GM23248 (cell line): Measurements from ENCODE around the gene MUC2. TPM values are rescaled to one million over a fixed set of nuclear protein-coding genes. Genes with fewer than 3 reads are reported as not detected.

Experiments
- DNase-seq: peaks from one replicate; pipeline ENCODE4 v3.0.0-alpha.2; 2015
- H2AFZ ChIP-seq: fragments of 200-600 bp; sonication (generic); 2 replicates; pipeline ENCODE4 v1.6.1; 2016; ENCODE audit warnings: antibody characterized with exemption
- H3F3A ChIP-seq: fragments of 200-600 bp; sonication (generic); 2 replicates; pipeline ENCODE4 v1.6.1; 2016; ENCODE audit warnings: mild to moderate bottlenecking, antibody characterized with exemption, mixed run types; ENCODE audit not compliant: insufficient read depth
- H3K27ac ChIP-seq: fragments of 200-600 bp; sonication (generic); 2 replicates; pipeline ENCODE4 v1.5.1; 2016; ENCODE audit warnings: mild to moderate bottlenecking
- H3K27me3 ChIP-seq: fragments of 200-600 bp; sonication (generic); replicated peaks from 2 replicates; pipeline ENCODE4 v1.6.1; 2016; ENCODE audit warnings: mild to moderate bottlenecking; ENCODE audit not compliant: insufficient read depth
- H3K36me3 ChIP-seq: fragments of 200-600 bp; sonication (generic); 2 replicates; pipeline ENCODE4 v1.6.1; 2016; ENCODE audit warnings: low read depth, mild to moderate bottlenecking
- H3K4me1 ChIP-seq: fragments of 200-600 bp; sonication (generic); 2 replicates; pipeline ENCODE4 v1.6.1; 2016; ENCODE audit warnings: mild to moderate bottlenecking; ENCODE audit not compliant: insufficient read depth
- H3K4me2 ChIP-seq: fragments of 200-600 bp; sonication (generic); one replicate; pipeline ENCODE4 v1.6.1; 2016; ENCODE audit warnings: mild to moderate bottlenecking; ENCODE audit not compliant: unreplicated experiment
- H3K4me3 ChIP-seq: fragments of 200-600 bp; sonication (generic); 2 replicates; pipeline ENCODE4 v1.5.1; 2016; ENCODE audit warnings: mild to moderate bottlenecking
- H3K79me2 ChIP-seq: fragments of 200-600 bp; sonication (generic); 2 replicates; pipeline ENCODE4 v1.6.1; 2016; ENCODE audit warnings: mild to moderate bottlenecking; ENCODE audit not compliant: insufficient read depth
- H3K9ac ChIP-seq: fragments of 200-600 bp; sonication (generic); 2 replicates; pipeline ENCODE4 v1.6.1; 2016; ENCODE audit warnings: mild to moderate bottlenecking
- H3K9me2 ChIP-seq: fragments of 200-600 bp; sonication (generic); 2 replicates; pipeline ENCODE4 v1.6.1; 2016; ENCODE audit warnings: mixed run types, mild to moderate bottlenecking, moderate library complexity; ENCODE audit not compliant: insufficient read depth
- H3K9me3 ChIP-seq: fragments of 200-600 bp; sonication (generic); one replicate; pipeline ENCODE4 v1.6.1; 2017; ENCODE audit warnings: low read depth
- H4K20me1 ChIP-seq: fragments of 200-600 bp; sonication (generic); 2 replicates; pipeline ENCODE4 v1.6.0; 2016; ENCODE audit not compliant: insufficient read depth
- EZH2 ChIP-seq: fragments of 200-600 bp; sonication (generic); IDR thresholded peaks from 2 replicates; pipeline ENCODE4 v1.6.1; 2018; ENCODE audit warnings: antibody characterized with exemption, mild to moderate bottlenecking; ENCODE audit not compliant: insufficient read depth, poor library complexity, severe bottlenecking
- EZH2phosphoT487 ChIP-seq: fragments of 200-600 bp; sonication (generic); IDR thresholded peaks from 2 replicates; pipeline ENCODE4 v1.6.1; 2018; ENCODE audit warnings: antibody characterized with exemption, moderate library complexity, mild to moderate bottlenecking, low read depth; ENCODE audit not compliant: insufficient read depth
- WGBS, 2 experiments: methylation state at CpG; one replicate each; pipeline ENCODE4 v1.1.6; 2015 to 2017; ENCODE audit warnings: low lambda C conversion rate in 2 of 2, low coverage in 1 of 2; ENCODE audit errors: missing lambda C conversion rate in 2 of 2; 5-methylcytosine and 5-hydroxymethylcytosine counted together
- in situ Hi-C: fragments of 300-500 bp; cut with MboI; formaldehyde crosslinking; loops from 2 replicates; pipeline ENCODE4 v1.15.0; 2020
- polyA plus RNA-seq: library from polyadenylated mRNA; unstranded; fragments of >200 nt; fragmentation: Nextera tagmentation; extraction: Ambion mirVana; gene quantifications from 2 replicates; pipeline ENCODE4 v1.2.1, GENCODE V29; 2016
- total RNA-seq: library from RNA; depleted of rRNA; stranded (reverse); fragments of >200 nt; shearing (Covaris generic); gene quantifications from 2 replicates; pipeline ENCODE4 v1.2.3, GENCODE V29; 2014

MUC2 gene
- total and polyA plus RNA-seq, 2 experiments from 2014 or later: not detected

DNA sequence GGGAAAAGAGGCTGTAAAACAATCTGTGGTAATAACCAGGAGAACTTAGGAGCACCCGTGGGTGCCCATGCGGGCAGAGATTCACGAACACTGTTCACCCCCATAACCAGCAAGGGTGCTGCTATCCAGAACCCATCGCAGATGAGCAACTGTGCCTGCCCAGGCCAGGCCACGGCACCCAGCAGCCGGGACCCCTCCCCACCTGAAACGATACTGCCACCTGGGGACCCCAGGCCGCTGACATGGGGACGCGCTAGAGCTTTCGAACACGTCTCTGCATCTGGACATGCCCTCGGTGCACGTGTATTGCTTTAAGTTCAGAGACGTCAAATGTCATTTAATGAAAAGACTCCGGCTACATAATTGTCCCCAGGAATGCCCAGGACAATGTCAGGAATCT lies 14.3 kb upstream of the MUC2 start:
- Histone ChIP-seq H3F3A (no peaks in the 10 kb centered on the region), H3K4me2 (peak overlapping the region; percentile 19), H3K9ac (no peak overlapping the region), H3K4me1 (0 out of 2 replicates have a peak, but pooled peaks cover 6% of the 10 kb centered on the region), H3K27me3 (no peaks in the 10 kb centered on the region; the same call in 1 of the 2 replicates), H3K9me2 (no peaks in the 10 kb centered on the region), H3K9me3 (no peaks in the 10 kb centered on the region), H3K36me3 (no peaks in the 10 kb centered on the region), H3K79me2 (no peaks in the 10 kb centered on the region), H3K4me3 (no peak overlapping the region), H4K20me1 (no peaks in the 10 kb centered on the region), H2AFZ (no peak overlapping the region), H3K27ac (no peak overlapping the region)
- TF ChIP-seq EZH2phosphoT487 (no peak), EZH2 (no peak)
- no peak for DNase-seq
- in situ Hi-C loops: no loop called here
- 78 to 82% methylated on average over 16 of the region's 16 CpGs for WGBS, 2 experiments

DNA sequence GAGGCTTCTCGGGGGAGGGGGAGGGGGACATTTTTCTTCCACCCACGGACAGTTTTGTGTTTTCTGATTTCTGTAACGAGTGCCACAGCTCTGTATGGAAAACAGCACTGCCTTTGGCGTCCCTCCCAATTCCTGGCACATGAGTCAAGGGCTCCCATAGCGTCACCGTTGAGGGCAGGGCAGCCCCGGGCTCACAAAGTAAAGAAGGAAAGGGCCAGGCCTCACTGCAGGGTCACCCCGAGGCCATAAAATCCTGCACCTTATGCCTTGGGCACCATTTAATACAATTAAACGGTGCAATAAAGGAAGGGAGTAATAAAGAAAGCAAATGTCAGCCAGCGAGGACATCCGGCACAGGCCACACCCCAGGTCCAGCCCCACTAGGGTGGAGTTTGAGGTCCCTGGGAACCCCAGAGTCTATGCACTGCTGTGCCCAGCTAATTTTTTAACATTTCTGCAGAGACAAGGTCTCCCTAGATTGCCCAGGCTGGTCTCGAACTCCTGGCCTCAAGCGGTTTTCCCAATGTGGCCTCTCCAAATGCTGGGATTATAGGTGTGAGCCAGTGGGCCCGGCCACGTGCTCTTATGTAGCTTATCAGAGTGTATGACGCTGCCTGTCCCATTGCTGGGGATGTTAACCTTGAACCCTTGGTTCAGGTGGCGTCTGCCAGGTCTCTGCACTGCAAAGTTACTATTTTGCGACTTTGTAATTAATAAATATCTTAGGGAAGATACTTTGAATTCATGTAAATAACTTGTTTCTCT lies 13.6 kb upstream of the MUC2 start:
- Histone ChIP-seq H3K9me2 (no peaks in the 10 kb centered on the region), H3K4me3 (no peak overlapping the region)

DNA sequence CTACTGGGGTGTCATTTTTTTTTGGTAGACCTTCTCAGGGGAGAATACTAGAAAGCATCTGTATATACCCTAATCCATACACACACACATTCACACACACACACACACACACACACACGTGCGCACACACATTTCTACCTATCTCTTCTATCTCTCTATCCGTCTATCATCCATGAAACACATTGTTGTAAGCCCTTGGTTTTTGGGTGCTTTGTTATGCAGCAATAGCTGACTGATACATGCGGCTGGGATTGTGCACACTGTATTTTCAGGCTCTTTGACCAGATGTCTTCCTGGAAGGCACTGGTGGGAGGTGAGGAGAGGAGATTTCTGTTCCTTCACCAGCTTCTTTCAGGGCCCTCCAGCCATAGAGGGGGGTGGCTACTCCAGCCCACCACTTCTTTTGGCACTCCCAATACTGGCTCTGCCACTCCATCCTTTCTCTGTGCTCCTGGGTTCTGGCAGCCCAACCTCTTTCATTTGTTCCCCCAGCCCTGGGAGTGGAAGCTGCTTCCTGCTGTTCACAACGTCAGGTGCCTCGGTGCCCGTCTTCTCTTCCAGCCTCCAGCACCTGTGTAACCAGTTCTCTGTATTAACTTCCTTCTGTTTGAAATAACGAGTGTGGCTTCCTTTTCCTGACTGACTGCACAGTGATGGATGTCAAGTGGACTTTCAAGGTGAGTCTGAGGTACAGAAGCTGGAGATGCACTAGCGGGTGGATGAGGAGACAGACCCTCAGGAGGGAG lies 12.4 kb upstream of the MUC2 start:
- TF ChIP-seq EZH2phosphoT487 (no peak), EZH2 (no peak)
- in situ Hi-C loops: no loop called here
- no peak overlapping the region for H3K4me2 ChIP-seq
- no peak for DNase-seq
- H3K9ac ChIP-seq: no peak overlapping the region
- H3K4me1 ChIP-seq: 0 out of 2 replicates have a peak, but pooled peaks cover 6% of the 10 kb centered on the region
- H3K4me3 ChIP-seq: no peak overlapping the region
- no peaks in the 10 kb centered on the region for H3K9me3 ChIP-seq
- H3K36me3 ChIP-seq: no peaks in the 10 kb centered on the region
- peaks cover 3% of the 10 kb centered on the region; the same call in 1 of the 2 replicates for H3K27me3 ChIP-seq
- no peak overlapping the region for H3K27ac ChIP-seq
- H2AFZ ChIP-seq: no peak overlapping the region
- WGBS, 2 experiments: 70 to 74% methylated on average over 9 of the region's 9 CpGs
- H4K20me1 ChIP-seq: no peaks in the 10 kb centered on the region
- no peaks in the 10 kb centered on the region for H3K79me2 ChIP-seq
- no peaks in the 10 kb centered on the region for H3F3A ChIP-seq
- no peaks in the 10 kb centered on the region for H3K9me2 ChIP-seq

More for the DNA sequence above, 13.6 kb upstream of the MUC2 start:
- Histone ChIP-seq H3K9ac (no peak overlapping the region), H2AFZ (no peak overlapping the region), H3K27me3 (no peaks in the 10 kb centered on the region; the same call in 1 of the 2 replicates), H3K79me2 (no peaks in the 10 kb centered on the region), H3K9me3 (no peaks in the 10 kb centered on the region), H4K20me1 (no peaks in the 10 kb centered on the region), H3K36me3 (no peaks in the 10 kb centered on the region), H3K27ac (no peak overlapping the region), H3F3A (no peaks in the 10 kb centered on the region), H3K4me1 (0 out of 2 replicates have a peak, but pooled peaks cover 6% of the 10 kb centered on the region), H3K4me2 (peak overlapping the region; percentile 19)
- peak; percentile 90 for DNase-seq
- in situ Hi-C loops: no loop called here
- TF ChIP-seq EZH2 (no peak), EZH2phosphoT487 (no peak)
- WGBS, 2 experiments: 52 to 53% methylated on average over 18 of the region's 18 CpGs

DNA sequence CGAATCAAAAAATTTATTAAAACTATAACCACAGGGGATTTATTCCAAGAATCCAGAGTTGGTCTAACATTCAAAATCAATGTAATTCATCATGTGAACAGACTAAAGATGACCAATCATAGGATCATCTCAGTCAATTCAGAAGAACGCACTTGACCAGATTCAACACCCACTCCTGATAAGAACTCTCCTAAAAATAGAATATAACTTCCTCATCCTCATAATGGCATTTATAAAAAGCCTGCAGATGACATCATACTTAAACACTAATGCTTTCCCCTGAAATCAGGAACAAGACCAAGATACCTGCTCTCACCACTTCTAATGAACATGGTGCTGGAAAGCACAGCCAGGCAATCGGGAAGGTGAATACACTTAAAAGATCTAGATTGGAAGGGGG lies 10.5 kb upstream of the MUC2 start:
- Histone ChIP-seq H3K9ac (no peak overlapping the region), H3K9me3 (no peaks in the 10 kb centered on the region), H4K20me1 (no peaks in the 10 kb centered on the region), H3K27me3 (0 out of 2 replicates have a peak, but pooled peaks cover 3% of the 10 kb centered on the region), H3K36me3 (no peaks in the 10 kb centered on the region), H3K4me2 (no peak overlapping the region), H3K4me1 (0 out of 2 replicates have a peak, but pooled peaks cover 6% of the 10 kb centered on the region), H3K79me2 (no peaks in the 10 kb centered on the region), H3F3A (no peaks in the 10 kb centered on the region), H3K9me2 (no peaks in the 10 kb centered on the region), H2AFZ (no peak overlapping the region), H3K4me3 (no peak overlapping the region), H3K27ac (no peak overlapping the region)
- DNase-seq: no peak
- in situ Hi-C loops: no loop called here
- WGBS, 2 experiments: 66 to 69% methylated on average over 3 of the region's 3 CpGs
- no peak for TF ChIP-seq EZH2phosphoT487
- TF ChIP-seq EZH2: no peak
